ENCODE data around the gene SLC7A10.
"Not testable (repeated sequence)": the region's sequence is repeated elsewhere in the genome, so short reads cannot be mapped to it uniquely, and the experiment has no call there.

The SLC7A10 gene

GRCh38 chr19:33235996-33236350 is 10.3 kb upstream of the SLC7A10 start:
- DNase-seq, result no peak

GRCh38 chr19:33235269-33235995 is 9.8 kb upstream of the SLC7A10 start:
- DNase-seq, result peak; percentile 89

GRCh38 chr19:33234736-33235135 is 9.1 kb upstream of the SLC7A10 start:
- DNase-seq, result no peak

GRCh38 chr19:33234092-33234491 is 8.4 kb upstream of the SLC7A10 start:
- no peak for DNase-seq

GRCh38 chr19:33233056-33233873 is 7.6 kb upstream of the SLC7A10 start:
- DNase-seq, result no peak

GRCh38 chr19:33232656-33233055 is 7.0 kb upstream of the SLC7A10 start:
- DNase-seq, result no peak

- DNase-seq, result no peak
Measured at GRCh38 chr19:33231511-33231910, 5.9 kb upstream of the SLC7A10 start.

- DNase-seq, result no peak
Measured at GRCh38 chr19:33229962-33230361, 4.3 kb upstream of the SLC7A10 start.

- no peak for DNase-seq
Measured at GRCh38 chr19:33227870-33228599, 2.4 kb upstream of the SLC7A10 start.

- no peak for DNase-seq
Measured at GRCh38 chr19:33227242-33227650, 1.6 kb upstream of the SLC7A10 start.

- DNase-seq, result peak; percentile 39
Measured at GRCh38 chr19:33226550-33227241, 1.0 kb upstream of the SLC7A10 start.

GRCh38 chr19:33224694-33225457 is 774 bp downstream of the SLC7A10 start:
- no peak for DNase-seq

GRCh38 chr19:33222255-33222654 is 3.4 kb downstream of the SLC7A10 start:
- DNase-seq, result not testable (repeated sequence)

- DNase-seq, result no peak
Measured at GRCh38 chr19:33221638-33222037, 4.0 kb downstream of the SLC7A10 start.

GRCh38 chr19:33220735-33221134 is 4.9 kb downstream of the SLC7A10 start:
- no peak for DNase-seq

GRCh38 chr19:33220115-33220514 is 5.5 kb downstream of the SLC7A10 start:
- no peak for DNase-seq

GRCh38 chr19:33219261-33219815 is 6.3 kb downstream of the SLC7A10 start:
- DNase-seq, result peak; percentile 83

- DNase-seq, result peak; percentile 45
Measured at GRCh38 chr19:33217881-33218280, 7.8 kb downstream of the SLC7A10 start.

GRCh38 chr19:33216198-33216830 is 9.3 kb downstream of the SLC7A10 start:
- no peak for DNase-seq

- DNase-seq, result no peak
Measured at GRCh38 chr19:33215438-33216197, 10.0 kb downstream of the SLC7A10 start.

- DNase-seq, result peak; percentile 65
Measured at GRCh38 chr19:33214596-33214995, 11.1 kb downstream of the SLC7A10 start.
